ENCODE results near the gene TRIM9. TPM values are rescaled to one million over a fixed set of nuclear protein-coding genes. Genes with fewer than 3 reads are reported as not detected.

TRIM9 gene
- total and polyA plus RNA-seq, 12 donors = 0.55 to 5.3 (median 2.0) TPM

DNA sequence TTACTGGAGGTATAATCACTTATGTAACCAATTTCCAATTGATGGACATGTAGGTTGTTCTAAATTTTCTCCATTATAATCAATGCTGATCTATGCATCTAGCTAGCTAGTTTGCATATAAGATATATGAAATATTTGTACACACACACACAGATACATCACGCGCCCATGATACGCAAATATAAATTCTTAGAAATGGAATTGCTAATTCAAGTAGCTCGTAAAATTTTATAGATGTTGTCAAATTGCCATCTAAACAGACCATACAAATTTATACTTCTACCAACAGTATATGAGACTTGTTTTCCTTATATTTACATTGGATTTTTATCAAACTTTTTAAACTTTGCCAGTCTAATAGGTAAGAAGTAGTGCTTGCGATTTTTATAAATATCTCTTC, 29.1 kb upstream of the TRIM9 start:
- WGBS, 4 donors = 87 to 99% (median 95%) methylated on average over 5 of the region's 5 CpGs

DNA sequence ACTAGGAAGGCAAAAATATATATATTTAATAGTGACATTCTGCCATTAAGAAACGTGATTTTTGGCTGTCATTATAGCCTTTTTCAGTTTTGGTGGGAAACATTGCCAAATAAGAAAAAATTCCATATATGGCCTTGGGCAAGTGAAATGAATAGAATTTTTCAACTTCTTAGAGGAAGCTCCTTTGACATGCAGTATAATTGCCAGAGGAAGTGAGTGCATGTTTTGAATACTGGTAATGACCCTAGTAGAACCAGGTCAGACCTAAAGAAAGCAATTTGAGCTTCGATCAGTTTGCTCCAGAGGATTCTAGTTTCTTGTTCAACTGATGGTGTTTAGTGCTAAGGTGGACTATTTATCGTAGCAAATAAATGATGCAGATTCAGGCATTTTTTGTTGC, 26.2 kb upstream of the TRIM9 start:
- intact Hi-C loops (cut with DNase I) = no loop called here
- no peak for DNase-seq

More for the DNA sequence above, 29.1 kb upstream of the TRIM9 start:
- Histone ChIP-seq H3K4me3 (no peak overlapping the region), H3K27ac (no peak overlapping the region), H3K9me3 (replicated peaks in 1 of 3) (no peaks in the 10 kb centered on the region), H3K36me3 (replicated peaks in 1 of 2) (no peaks in the 10 kb centered on the region), H3K27me3 (no peaks in the 10 kb centered on the region), H3K4me1 (replicated peaks in 1 of 2) (no peaks in the 10 kb centered on the region)
- no peak for DNase-seq
- intact Hi-C loops (cut with DNase I) = no loop called here
- TF ChIP-seq POLR2A (IDR thresholded peaks at IDR 0.05) = no peak
- TF ChIP-seq, protein P1, sequence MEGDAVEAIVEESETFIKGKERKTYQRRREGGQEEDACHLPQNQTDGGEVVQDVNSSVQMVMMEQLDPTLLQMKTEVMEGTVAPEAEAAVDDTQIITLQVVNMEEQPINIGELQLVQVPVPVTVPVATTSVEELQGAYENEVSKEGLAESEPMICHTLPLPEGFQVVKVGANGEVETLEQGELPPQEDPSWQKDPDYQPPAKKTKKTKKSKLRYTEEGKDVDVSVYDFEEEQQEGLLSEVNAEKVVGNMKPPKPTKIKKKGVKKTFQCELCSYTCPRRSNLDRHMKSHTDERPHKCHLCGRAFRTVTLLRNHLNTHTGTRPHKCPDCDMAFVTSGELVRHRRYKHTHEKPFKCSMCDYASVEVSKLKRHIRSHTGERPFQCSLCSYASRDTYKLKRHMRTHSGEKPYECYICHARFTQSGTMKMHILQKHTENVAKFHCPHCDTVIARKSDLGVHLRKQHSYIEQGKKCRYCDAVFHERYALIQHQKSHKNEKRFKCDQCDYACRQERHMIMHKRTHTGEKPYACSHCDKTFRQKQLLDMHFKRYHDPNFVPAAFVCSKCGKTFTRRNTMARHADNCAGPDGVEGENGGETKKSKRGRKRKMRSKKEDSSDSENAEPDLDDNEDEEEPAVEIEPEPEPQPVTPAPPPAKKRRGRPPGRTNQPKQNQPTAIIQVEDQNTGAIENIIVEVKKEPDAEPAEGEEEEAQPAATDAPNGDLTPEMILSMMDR (IDR thresholded peaks at IDR 0.05) = no peak

DNA sequence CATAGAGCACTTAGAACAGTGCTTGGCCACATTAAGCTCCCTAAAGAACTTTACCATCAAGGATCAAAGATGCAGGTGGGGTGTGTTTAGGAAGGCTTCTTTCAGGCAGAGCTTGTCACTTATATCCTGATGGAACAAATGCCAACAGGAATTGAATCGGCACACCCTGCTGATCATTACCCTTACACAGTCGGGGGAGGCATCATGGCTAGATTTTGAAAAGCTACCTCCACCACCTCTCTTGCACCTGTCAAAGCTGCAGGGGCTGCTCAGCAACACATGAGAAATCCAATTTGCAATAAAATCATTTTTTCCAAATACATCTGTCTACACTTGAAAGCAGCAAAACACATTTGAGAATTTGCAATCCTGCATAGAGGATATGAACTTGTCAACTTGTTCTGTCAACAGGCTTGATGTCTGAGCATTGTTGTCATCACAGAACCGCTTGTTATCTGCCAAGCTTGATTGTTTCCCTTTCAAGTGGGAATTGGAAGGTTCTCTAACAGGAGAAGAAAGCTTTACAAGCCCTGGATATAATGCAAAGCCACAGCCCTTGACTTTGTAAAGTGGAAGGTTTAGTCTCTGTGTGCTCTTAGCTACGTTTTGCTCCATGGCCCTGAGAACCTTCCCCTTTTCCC, 24.6 kb upstream of the TRIM9 start:
- Histone ChIP-seq H3K27me3 (no peaks in the 10 kb centered on the region), H3K4me1 (replicated peaks in 1 of 2) (no peaks in the 10 kb centered on the region), H3K27ac (no peak overlapping the region), H3K4me3 (no peak overlapping the region), H3K36me3 (replicated peaks in 1 of 2) (no peaks in the 10 kb centered on the region), H3K9me3 (replicated peaks in 1 of 3) (no peaks in the 10 kb centered on the region)
- WGBS, 4 donors = 71 to 82% (median 77%) methylated on average over 4 of the region's 4 CpGs
- DNase-seq = no peak
- intact Hi-C loops (cut with DNase I) = no loop called here
- TF ChIP-seq POLR2A (IDR thresholded peaks at IDR 0.05) = no peak
- TF ChIP-seq, protein P1 (IDR thresholded peaks at IDR 0.05) = no peak

More for the DNA sequence above, 26.2 kb upstream of the TRIM9 start:
- H3K27ac ChIP-seq = no peak overlapping the region
- 40 to 53% (median 50%) methylated on average over 3 of the region's 3 CpGs for WGBS, 4 donors
- H3K36me3 ChIP-seq (replicated peaks in 1 of 2) = no peaks in the 10 kb centered on the region
- H3K4me3 ChIP-seq = no peak overlapping the region
- H3K27me3 ChIP-seq = no peaks in the 10 kb centered on the region
- no peaks in the 10 kb centered on the region for H3K4me1 ChIP-seq (replicated peaks in 1 of 2)
- TF ChIP-seq POLR2A (IDR thresholded peaks at IDR 0.05) = no peak
- TF ChIP-seq, protein P1 (IDR thresholded peaks at IDR 0.05) = no peak
- no peaks in the 10 kb centered on the region for H3K9me3 ChIP-seq (replicated peaks in 1 of 3)

DNA sequence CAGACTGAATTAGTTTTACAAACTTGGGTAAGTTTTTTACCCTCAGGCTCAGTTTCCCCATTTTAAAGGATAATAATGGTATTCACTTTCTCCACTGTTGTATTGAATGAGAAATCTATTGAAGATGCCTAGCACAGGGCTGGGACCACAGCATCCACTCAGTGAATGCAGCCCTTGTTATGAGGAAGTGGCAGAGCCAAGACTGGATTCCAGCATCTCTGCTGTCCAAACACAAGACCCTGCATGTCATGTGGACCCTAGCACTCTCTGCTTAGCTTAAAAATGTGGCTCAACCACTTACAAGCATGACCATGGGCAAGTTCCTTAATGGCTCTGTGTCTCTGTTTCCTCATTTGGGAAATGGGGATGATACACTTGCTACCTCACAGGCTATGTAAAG, 24.1 kb upstream of the TRIM9 start:
- no peak for TF ChIP-seq POLR2A (IDR thresholded peaks at IDR 0.05)
- TF ChIP-seq, protein P1 (IDR thresholded peaks at IDR 0.05) = no peak
- H3K4me3 ChIP-seq = no peak overlapping the region
- H3K27ac ChIP-seq = no peak overlapping the region
- no peaks in the 10 kb centered on the region for H3K27me3 ChIP-seq
- intact Hi-C loops (cut with DNase I) = no loop called here
- DNase-seq = no peak
- no peaks in the 10 kb centered on the region for H3K9me3 ChIP-seq (replicated peaks in 1 of 3)
- H3K36me3 ChIP-seq (replicated peaks in 1 of 2) = no peaks in the 10 kb centered on the region
- H3K4me1 ChIP-seq (replicated peaks in 1 of 2) = no peaks in the 10 kb centered on the region
